Vagina (tissue), 2 donors: ENCODE results near the gene ADGRB2.

ENCODE experiments used
- POLR2A ChIP-seq, 2 donors: fragments of 450-650 bp; IDR thresholded peaks; one replicate each; pipeline ENCODE4 v1.6.1; 2017; ENCODE audit warnings: antibody characterized with exemption in 2 of 2, mild to moderate bottlenecking in 2 of 2, moderate library complexity in 2 of 2
- POLR2AphosphoS5 ChIP-seq, 2 donors: sonication (generic); formaldehyde crosslinking; IDR thresholded peaks; one replicate each; pipeline ENCODE4 v1.9.0; 2017; ENCODE audit warnings: antibody characterized with exemption in 2 of 2, mild to moderate bottlenecking in 2 of 2, low read depth in 1 of 2; ENCODE audit not compliant: insufficient read depth in 1 of 2
- TF ChIP-seq, protein P1 (sequence below), 3 experiments: fragments of 450-650 bp in 2 of 3; fragments of 200-600 bp in 1 of 3; sonication (generic) in 1 of 3; IDR thresholded peaks; one replicate each; pipeline ENCODE4 v1.5.1; 2017 to 2019; ENCODE audit warnings: antibody characterized with exemption in 3 of 3, mild to moderate bottlenecking in 2 of 3, moderate library complexity in 2 of 3

DNA sequence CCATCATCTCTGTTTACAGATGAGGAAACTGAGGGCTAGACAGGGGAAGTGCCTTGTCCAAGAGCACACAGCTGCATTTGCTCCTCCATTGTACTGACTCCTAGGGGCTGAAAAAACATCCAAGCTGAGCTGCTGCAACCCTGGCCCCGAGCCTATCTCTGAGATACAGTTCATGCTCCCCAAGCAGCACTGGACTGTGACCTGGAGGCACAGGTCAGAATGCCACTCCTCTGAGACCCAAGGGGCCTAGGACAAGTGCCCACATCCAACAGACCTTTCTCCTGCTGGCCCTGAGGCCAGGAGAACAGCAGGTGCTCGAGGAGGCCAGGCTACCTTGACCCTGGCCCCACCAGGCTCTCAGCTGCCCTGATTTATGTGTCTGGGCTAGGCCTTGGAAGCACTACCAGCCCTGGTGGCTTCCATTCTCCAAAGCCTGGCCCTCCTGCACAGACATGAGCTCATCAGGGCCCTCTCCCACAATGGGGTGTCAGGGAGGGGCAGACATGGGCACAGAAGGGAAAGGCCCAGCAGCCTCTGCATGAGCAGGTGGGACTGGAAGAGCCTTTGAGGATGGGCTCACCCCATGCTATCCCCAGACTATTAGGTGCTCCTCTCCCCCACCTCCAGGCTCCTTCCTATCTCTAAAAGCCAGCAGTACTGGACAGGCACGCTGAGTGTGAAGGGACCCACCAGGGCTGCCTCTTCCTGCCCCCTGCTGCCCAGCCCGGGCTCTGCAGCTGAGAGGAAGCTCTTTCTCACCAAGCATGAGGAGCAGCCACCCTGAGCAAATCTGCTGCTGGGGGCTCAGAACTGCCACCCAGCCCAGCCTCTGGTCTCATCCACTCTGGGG is 18.8 kb downstream of the ADGRB2 start:
- TF ChIP-seq, protein P1, sequence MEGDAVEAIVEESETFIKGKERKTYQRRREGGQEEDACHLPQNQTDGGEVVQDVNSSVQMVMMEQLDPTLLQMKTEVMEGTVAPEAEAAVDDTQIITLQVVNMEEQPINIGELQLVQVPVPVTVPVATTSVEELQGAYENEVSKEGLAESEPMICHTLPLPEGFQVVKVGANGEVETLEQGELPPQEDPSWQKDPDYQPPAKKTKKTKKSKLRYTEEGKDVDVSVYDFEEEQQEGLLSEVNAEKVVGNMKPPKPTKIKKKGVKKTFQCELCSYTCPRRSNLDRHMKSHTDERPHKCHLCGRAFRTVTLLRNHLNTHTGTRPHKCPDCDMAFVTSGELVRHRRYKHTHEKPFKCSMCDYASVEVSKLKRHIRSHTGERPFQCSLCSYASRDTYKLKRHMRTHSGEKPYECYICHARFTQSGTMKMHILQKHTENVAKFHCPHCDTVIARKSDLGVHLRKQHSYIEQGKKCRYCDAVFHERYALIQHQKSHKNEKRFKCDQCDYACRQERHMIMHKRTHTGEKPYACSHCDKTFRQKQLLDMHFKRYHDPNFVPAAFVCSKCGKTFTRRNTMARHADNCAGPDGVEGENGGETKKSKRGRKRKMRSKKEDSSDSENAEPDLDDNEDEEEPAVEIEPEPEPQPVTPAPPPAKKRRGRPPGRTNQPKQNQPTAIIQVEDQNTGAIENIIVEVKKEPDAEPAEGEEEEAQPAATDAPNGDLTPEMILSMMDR (IDR thresholded peaks at IDR 0.05) = peak; percentile 24 to 54 (median 32)
- TF ChIP-seq POLR2A (IDR thresholded peaks at IDR 0.05) (no peak), POLR2AphosphoS5 (IDR thresholded peaks at IDR 0.05; ENCODE audit: insufficient read depth in 1 of 2, low read depth in 1 of 2) (no peak)
